ENCODE data around the gene RBFOX2.

Gene RBFOX2

DNA sequence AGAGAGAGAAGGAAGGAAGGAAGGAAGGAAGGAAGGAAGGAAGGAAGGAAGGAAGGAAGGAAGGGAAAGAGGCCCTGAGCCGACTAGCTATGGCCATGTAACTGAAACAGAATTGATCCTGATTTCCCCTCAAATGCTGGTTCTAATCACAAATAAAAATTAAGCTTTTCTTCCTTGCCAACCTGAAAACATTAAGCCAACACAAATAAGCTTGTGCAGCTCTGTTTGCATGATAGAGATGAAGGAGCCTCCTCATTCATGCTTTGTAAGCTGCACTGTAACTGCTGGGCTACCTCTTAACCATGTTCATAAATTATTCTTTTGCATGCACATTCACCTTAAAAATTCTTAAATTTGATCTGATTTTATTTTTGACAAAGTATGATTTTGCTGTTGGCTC is 338.6 kb downstream of the RBFOX2 start:
- DNase-seq (ENCODE audit: low read depth): no peak

DNA sequence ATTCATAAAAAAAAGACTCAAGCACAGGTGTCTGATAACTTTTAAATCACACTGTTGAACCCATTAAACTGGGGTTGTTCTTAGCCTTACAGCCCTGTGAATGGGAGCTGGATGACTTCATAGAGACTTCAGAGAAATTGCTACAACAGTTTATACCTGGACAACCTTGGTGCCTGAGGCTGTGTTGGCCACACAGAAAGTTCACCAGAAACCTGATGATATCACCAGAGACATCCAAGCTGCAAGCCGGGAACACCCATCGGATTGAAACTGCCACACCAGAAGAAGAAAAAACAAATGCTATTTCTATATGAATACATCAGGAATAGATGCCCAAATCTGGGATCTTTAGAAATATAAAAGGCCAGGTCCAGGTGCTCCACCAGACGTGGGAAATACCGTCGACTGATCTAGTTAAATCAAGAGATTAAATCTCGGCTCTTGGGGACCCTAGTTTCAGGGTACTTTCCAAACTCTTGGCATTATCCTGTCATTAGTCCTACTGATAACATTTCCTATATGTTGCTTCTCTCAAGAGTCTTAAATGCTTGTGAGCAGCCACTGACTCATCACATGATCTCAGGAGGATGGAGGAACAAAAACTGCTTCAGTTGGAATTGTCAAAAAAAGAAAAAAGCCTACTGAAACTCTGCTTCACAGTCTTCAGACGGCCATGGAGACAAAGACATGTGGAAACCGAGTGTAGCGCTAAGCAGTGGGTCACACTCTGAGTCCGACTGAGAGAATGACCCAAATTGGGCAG is 339.5 kb downstream of the RBFOX2 start:
- no peak for DNase-seq (ENCODE audit: low read depth)

Measured in stromal cell of bone marrow (primary cell).